ENCODE results near the gene RAB3GAP1.

Gene RAB3GAP1

DNA sequence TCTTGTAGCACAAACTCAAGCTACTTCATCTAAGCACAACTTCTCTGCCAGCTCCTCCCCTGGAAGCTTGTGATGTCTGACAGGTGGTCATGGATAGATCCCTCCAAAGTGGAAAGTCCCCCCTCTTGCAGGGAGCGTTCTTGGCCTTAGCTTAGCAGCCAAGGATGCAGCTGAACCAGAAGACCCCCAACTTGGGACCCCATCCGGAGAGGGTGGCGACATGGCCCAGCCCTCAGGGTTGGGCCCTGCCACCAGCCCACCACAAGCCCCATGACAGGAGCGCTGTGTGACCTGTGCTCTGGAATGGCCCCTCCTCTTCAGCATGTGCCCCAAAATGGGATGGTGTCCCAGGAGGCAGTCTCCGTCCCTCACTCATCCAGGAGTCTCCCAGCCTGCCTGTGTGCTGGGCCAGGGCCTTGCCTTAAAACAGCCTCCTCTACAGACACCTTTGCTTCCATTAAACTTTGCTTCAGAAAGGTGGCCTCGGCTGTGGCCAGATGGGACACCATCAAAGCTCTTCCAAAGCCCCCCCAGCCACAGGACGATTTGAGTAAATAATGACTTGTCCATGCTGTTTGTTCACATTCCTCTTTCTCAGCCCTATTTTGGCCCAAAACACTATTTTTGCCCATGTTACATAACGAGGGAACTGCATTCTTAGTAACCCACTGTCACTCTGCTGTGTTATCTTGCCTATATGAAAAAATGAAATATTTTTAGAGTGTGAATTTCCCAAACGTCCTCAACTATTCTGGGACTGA is 122.1 kb downstream of the RAB3GAP1 start:
- H3K4me3 ChIP-seq (ENCODE audit: low read length) = no peak overlapping the region
- H3K27ac ChIP-seq (ENCODE audit: low read length) = no peak overlapping the region
- H4K20me1 ChIP-seq (ENCODE audit: insufficient read depth, low read length) = no peaks in the 10 kb centered on the region
- peaks cover 10% of the 10 kb centered on the region for H3K4me1 ChIP-seq (ENCODE audit: low read length)
- H3K9me3 ChIP-seq (replicated peaks; ENCODE audit: insufficient read depth, low read length) = no peaks in the 10 kb centered on the region
- H3K27me3 ChIP-seq (replicated peaks; ENCODE audit: insufficient read depth, low read length) = no peaks in the 10 kb centered on the region
- no peaks in the 10 kb centered on the region; the same call in 1 of the 2 replicates for H3K36me3 ChIP-seq (replicated peaks; ENCODE audit: insufficient read depth, low read length)
- H3K4me2 ChIP-seq (ENCODE audit: low read depth, low read length) = no peak overlapping the region
- no peak overlapping the region for H3K9ac ChIP-seq (ENCODE audit: low read length)
- no peaks in the 10 kb centered on the region for H3K79me2 ChIP-seq (ENCODE audit: low read length)
- TF ChIP-seq, protein P1, sequence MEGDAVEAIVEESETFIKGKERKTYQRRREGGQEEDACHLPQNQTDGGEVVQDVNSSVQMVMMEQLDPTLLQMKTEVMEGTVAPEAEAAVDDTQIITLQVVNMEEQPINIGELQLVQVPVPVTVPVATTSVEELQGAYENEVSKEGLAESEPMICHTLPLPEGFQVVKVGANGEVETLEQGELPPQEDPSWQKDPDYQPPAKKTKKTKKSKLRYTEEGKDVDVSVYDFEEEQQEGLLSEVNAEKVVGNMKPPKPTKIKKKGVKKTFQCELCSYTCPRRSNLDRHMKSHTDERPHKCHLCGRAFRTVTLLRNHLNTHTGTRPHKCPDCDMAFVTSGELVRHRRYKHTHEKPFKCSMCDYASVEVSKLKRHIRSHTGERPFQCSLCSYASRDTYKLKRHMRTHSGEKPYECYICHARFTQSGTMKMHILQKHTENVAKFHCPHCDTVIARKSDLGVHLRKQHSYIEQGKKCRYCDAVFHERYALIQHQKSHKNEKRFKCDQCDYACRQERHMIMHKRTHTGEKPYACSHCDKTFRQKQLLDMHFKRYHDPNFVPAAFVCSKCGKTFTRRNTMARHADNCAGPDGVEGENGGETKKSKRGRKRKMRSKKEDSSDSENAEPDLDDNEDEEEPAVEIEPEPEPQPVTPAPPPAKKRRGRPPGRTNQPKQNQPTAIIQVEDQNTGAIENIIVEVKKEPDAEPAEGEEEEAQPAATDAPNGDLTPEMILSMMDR (IDR thresholded peaks at IDR 0.05; ENCODE audit: low read length) = no peak
- TF ChIP-seq EZH2 (optimal IDR thresholded peaks at IDR 0.05; ENCODE audit: low read depth, low read length) (no peak), EZH2phosphoT487 (IDR thresholded peaks at IDR 0.05; ENCODE audit: low read length) (no peak)
- H3K9me2 ChIP-seq (replicated peaks; ENCODE audit: insufficient read depth, low read length) = no peaks in the 10 kb centered on the region
- H3F3A ChIP-seq (ENCODE audit: insufficient read depth, low read length) = 0 out of 2 replicates have a peak, but pooled peaks cover 4% of the 10 kb centered on the region
- DNase-seq = no peak
- H2AFZ ChIP-seq (ENCODE audit: low read length) = no peak overlapping the region

DNA sequence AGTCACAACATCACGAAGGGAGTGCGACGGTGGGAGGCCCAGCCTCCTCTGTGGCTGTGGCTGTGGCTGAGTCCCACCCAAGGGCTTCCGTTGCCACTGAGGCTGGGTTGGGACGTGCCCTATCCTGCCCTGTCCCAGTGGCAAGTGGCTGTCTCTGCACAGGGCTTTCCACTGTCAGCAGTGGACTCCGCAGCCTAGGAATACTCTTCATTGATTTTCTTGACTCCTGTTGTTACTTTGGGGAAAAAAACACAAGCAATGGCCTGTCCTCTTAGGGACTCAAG is 122.7 kb downstream of the RAB3GAP1 start:
- H3K4me2 ChIP-seq (ENCODE audit: low read depth, low read length) = no peak overlapping the region
- H2AFZ ChIP-seq (ENCODE audit: low read length) = no peak overlapping the region

DNA sequence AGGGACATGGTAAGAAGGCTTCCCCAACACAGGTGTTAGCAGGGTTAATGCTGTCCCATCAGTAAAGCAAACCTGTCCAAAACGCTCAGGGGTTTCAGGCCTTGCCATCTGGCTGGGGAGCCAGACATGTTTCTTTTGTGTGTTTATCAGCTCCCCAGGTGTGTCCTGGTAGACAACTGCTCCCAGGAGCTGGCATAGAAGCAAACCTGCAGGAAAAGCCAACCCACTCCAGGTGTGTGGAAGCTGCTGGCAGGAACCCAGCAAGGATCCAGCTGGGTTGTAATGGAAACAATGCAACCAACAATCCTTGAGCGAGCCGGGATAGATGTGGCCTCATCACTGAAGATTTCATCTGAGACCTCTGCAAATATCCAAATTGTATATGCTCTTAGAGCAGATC is 123.1 kb downstream of the RAB3GAP1 start:
- H3K9me2 ChIP-seq (replicated peaks; ENCODE audit: insufficient read depth, low read length) = no peaks in the 10 kb centered on the region
- no peaks in the 10 kb centered on the region for H4K20me1 ChIP-seq (ENCODE audit: insufficient read depth, low read length)
- no peak overlapping the region for H3K9ac ChIP-seq (ENCODE audit: low read length)
- no peak for DNase-seq
- no peak overlapping the region for H3K4me2 ChIP-seq (ENCODE audit: low read depth, low read length)
- H2AFZ ChIP-seq (ENCODE audit: low read length) = no peak overlapping the region
- no peak overlapping the region for H3K4me3 ChIP-seq (ENCODE audit: low read length)
- TF ChIP-seq, protein P1 (IDR thresholded peaks at IDR 0.05; ENCODE audit: low read length) = no peak
- TF ChIP-seq EZH2phosphoT487 (IDR thresholded peaks at IDR 0.05; ENCODE audit: low read length) = no peak
- H3F3A ChIP-seq (ENCODE audit: insufficient read depth, low read length) = 0 out of 2 replicates have a peak, but pooled peaks cover 4% of the 10 kb centered on the region
- H3K27me3 ChIP-seq (replicated peaks; ENCODE audit: insufficient read depth, low read length) = no peaks in the 10 kb centered on the region
- no peaks in the 10 kb centered on the region for H3K9me3 ChIP-seq (replicated peaks; ENCODE audit: insufficient read depth, low read length)
- no peaks in the 10 kb centered on the region for H3K36me3 ChIP-seq (replicated peaks; ENCODE audit: insufficient read depth, low read length)
- H3K27ac ChIP-seq (ENCODE audit: low read length) = no peak overlapping the region
- no peaks in the 10 kb centered on the region for H3K79me2 ChIP-seq (ENCODE audit: low read length)
- H3K4me1 ChIP-seq (ENCODE audit: low read length) = peaks cover 6% of the 10 kb centered on the region

More for the DNA sequence above, 122.7 kb downstream of the RAB3GAP1 start:
- Histone ChIP-seq H3K9me3 (replicated peaks; ENCODE audit: insufficient read depth, low read length) (no peaks in the 10 kb centered on the region), H3K36me3 (replicated peaks; ENCODE audit: insufficient read depth, low read length) (no peaks in the 10 kb centered on the region), H3K4me3 (ENCODE audit: low read length) (no peak overlapping the region), H3K79me2 (ENCODE audit: low read length) (no peaks in the 10 kb centered on the region), H4K20me1 (ENCODE audit: insufficient read depth, low read length) (no peaks in the 10 kb centered on the region), H3F3A (ENCODE audit: insufficient read depth, low read length) (0 out of 2 replicates have a peak, but pooled peaks cover 4% of the 10 kb centered on the region), H3K27ac (ENCODE audit: low read length) (no peak overlapping the region), H3K4me1 (ENCODE audit: low read length) (peaks cover 6% of the 10 kb centered on the region), H3K27me3 (replicated peaks; ENCODE audit: insufficient read depth, low read length) (no peaks in the 10 kb centered on the region), H3K9ac (ENCODE audit: low read length) (no peak overlapping the region), H3K9me2 (replicated peaks; ENCODE audit: insufficient read depth, low read length) (no peaks in the 10 kb centered on the region)
- DNase-seq = no peak
- TF ChIP-seq EZH2phosphoT487 (IDR thresholded peaks at IDR 0.05; ENCODE audit: low read length) (no peak), EZH2 (optimal IDR thresholded peaks at IDR 0.05; ENCODE audit: low read depth, low read length) (no peak)
- TF ChIP-seq, protein P1 (IDR thresholded peaks at IDR 0.05; ENCODE audit: low read length) = no peak
